ENCODE data around the gene ZFR. TPM values are rescaled to one million over a fixed set of nuclear protein-coding genes. Genes with fewer than 3 reads are reported as not detected.

Gene ZFR
- total and polyA plus RNA-seq, 2 donors from 2014 or later: 25.7 to 65.2 TPM

- Histone ChIP-seq H3K4me1 (ENCODE audit: control insufficient read depth in 2 of 3, insufficient read depth in 2 of 3, low read depth in 1 of 3, low read length in 3 of 3) (no peaks in the 10 kb centered on the region), H3K27me3 (ENCODE audit: control insufficient read depth, insufficient read depth, low read length) (no peaks in the 10 kb centered on the region), H3K36me3 (ENCODE audit: control insufficient read depth in 2 of 3, insufficient read depth in 3 of 3, low read length in 3 of 3) (peaks cover 7 to 64% (median 27%) of the 10 kb centered on the region in 3 donors), H3K27ac (ENCODE audit: low read depth in 2 of 2, low read length in 2 of 2) (no peak overlapping the region), H3K9me3 (ENCODE audit: control insufficient read depth in 2 of 3, insufficient read depth in 1 of 3, low read length in 3 of 3) (no peaks in the 10 kb centered on the region), H3K4me3 (ENCODE audit: low read length in 3 of 3) (no peak overlapping the region), H3K9ac (ENCODE audit: low read length in 3 of 3) (no peak overlapping the region)
- FAIRE-seq (no peak), DNase-seq (no peak)
- no peak for TF ChIP-seq CTCF (IDR thresholded peaks at IDR 0.05; ENCODE audit: borderline replicate concordance, extremely low read depth, insufficient read depth)
- intact Hi-C loops (cut with DNase I): no loop called here
Observed at GRCh38 chr5:32394981-32395380, 49.6 kb downstream of the ZFR start.

- FAIRE-seq (no peak), DNase-seq (no peak)
- H3K36me3 ChIP-seq (ENCODE audit: control insufficient read depth in 2 of 3, insufficient read depth in 3 of 3, low read length in 3 of 3): peaks cover 10 to 69% (median 26%) of the 10 kb centered on the region in 3 donors
- H3K4me3 ChIP-seq (ENCODE audit: low read length in 3 of 3): no peak overlapping the region
- intact Hi-C loops (cut with DNase I): no loop called here
- H3K9ac ChIP-seq (ENCODE audit: low read length in 3 of 3): no peak overlapping the region
- H3K4me1 ChIP-seq (ENCODE audit: control insufficient read depth in 2 of 3, insufficient read depth in 2 of 3, low read depth in 1 of 3, low read length in 3 of 3): no peaks in the 10 kb centered on the region
- no peak for TF ChIP-seq CTCF (IDR thresholded peaks at IDR 0.05; ENCODE audit: borderline replicate concordance, extremely low read depth, insufficient read depth)
- H3K27me3 ChIP-seq (ENCODE audit: control insufficient read depth, insufficient read depth, low read length): no peaks in the 10 kb centered on the region
- H3K9me3 ChIP-seq (ENCODE audit: control insufficient read depth in 2 of 3, insufficient read depth in 1 of 3, low read length in 3 of 3): no peaks in the 10 kb centered on the region
- H3K27ac ChIP-seq (ENCODE audit: low read depth in 2 of 2, low read length in 2 of 2): no peak overlapping the region
Observed at GRCh38 chr5:32392039-32392438, 52.5 kb downstream of the ZFR start.

- Histone ChIP-seq H3K27me3 (ENCODE audit: control insufficient read depth, insufficient read depth, low read length) (no peaks in the 10 kb centered on the region), H3K36me3 (ENCODE audit: control insufficient read depth in 2 of 3, insufficient read depth in 3 of 3, low read length in 3 of 3) (peaks cover 10 to 64% (median 20%) of the 10 kb centered on the region in 3 donors), H3K27ac (ENCODE audit: low read depth in 2 of 2, low read length in 2 of 2) (no peak overlapping the region), H3K9ac (ENCODE audit: low read length in 3 of 3) (no peak overlapping the region), H3K4me3 (ENCODE audit: low read length in 3 of 3) (no peak overlapping the region), H3K9me3 (ENCODE audit: control insufficient read depth in 2 of 3, insufficient read depth in 1 of 3, low read length in 3 of 3) (no peaks in the 10 kb centered on the region), H3K4me1 (ENCODE audit: control insufficient read depth in 2 of 3, insufficient read depth in 2 of 3, low read depth in 1 of 3, low read length in 3 of 3) (no peaks in the 10 kb centered on the region)
- DNase-seq (peak in 1 of 5 donors; percentile 0), FAIRE-seq (no peak)
- no peak for TF ChIP-seq CTCF (IDR thresholded peaks at IDR 0.05; ENCODE audit: borderline replicate concordance, extremely low read depth, insufficient read depth)
- intact Hi-C loops (cut with DNase I): no loop called here
Observed at GRCh38 chr5:32390819-32391591, 53.5 kb downstream of the ZFR start.

All from kidney (tissue), 14 donors.